ENCODE data around the gene MMP12. TPM values are rescaled to one million over a fixed set of nuclear protein-coding genes. Genes with fewer than 3 reads are reported as not detected.

The MMP12 gene
- total RNA-seq, 1 donor from 2014 or later, result not detected

- H3K4me3 Mint-ChIP-seq, result no peak overlapping the region
- no peaks in the 10 kb centered on the region for H3K9me3 Mint-ChIP-seq
- TF ChIP-seq CTCF (IDR thresholded peaks at IDR 0.05; ENCODE audit: unreplicated experiment), result no peak
- no peaks in the 10 kb centered on the region for H3K36me3 Mint-ChIP-seq
- peaks cover 10% of the 10 kb centered on the region for H3K27me3 Mint-ChIP-seq (ENCODE audit: low read depth)
- no peak for DNase-seq (ENCODE audit: low spot score in 2 of 2, unreplicated experiment in 2 of 2)
- no peak overlapping the region for H3K27ac Mint-ChIP-seq
- peaks cover 26% of the 10 kb centered on the region for H3K4me1 Mint-ChIP-seq
Measured at GRCh38 chr11:102846292-102846691, 28.5 kb downstream of the MMP12 start.

- Mint-ChIP-seq H3K27me3 (ENCODE audit: low read depth) (peaks cover 10% of the 10 kb centered on the region), H3K4me3 (no peak within 1 kb of the TSS), H3K9me3 (no peaks in the 10 kb centered on the region), H3K4me1 (peaks cover 18% of the 10 kb centered on the region), H3K27ac (no peak within 1 kb of the TSS), H3K36me3 (no peaks in the 10 kb centered on the region)
- no peak for TF ChIP-seq CTCF (IDR thresholded peaks at IDR 0.05; ENCODE audit: unreplicated experiment)
- DNase-seq (ENCODE audit: low spot score in 2 of 2, unreplicated experiment in 2 of 2), result no peak
Measured at GRCh38 chr11:102843489-102843888, 31.3 kb downstream of the MMP12 start, which contains the start of gene MMP3. Gene MMP3, minus strand, starts transcription at chr11:102843609. Its CDS starts 63 bp downstream, at chr11:102843546.

- Mint-ChIP-seq H3K36me3 (no peaks in the 10 kb centered on the region), H3K27me3 (ENCODE audit: low read depth) (peaks cover 10% of the 10 kb centered on the region), H3K9me3 (no peaks in the 10 kb centered on the region), H3K27ac (no peak overlapping the region), H3K4me1 (peaks cover 18% of the 10 kb centered on the region), H3K4me3 (no peak overlapping the region)
- no peak for TF ChIP-seq CTCF (IDR thresholded peaks at IDR 0.05; ENCODE audit: unreplicated experiment)
- DNase-seq (ENCODE audit: low spot score in 2 of 2, unreplicated experiment in 2 of 2), result no peak
Measured at GRCh38 chr11:102842930-102843329, 31.9 kb downstream of the MMP12 start.

GRCh38 chr11:102840018-102840417 is 34.8 kb downstream of the MMP12 start:
- peaks cover 10% of the 10 kb centered on the region for H3K27me3 Mint-ChIP-seq (ENCODE audit: low read depth)
- H3K27ac Mint-ChIP-seq, result peak overlapping the region; percentile 67
- no peak for DNase-seq (ENCODE audit: low spot score in 2 of 2, unreplicated experiment in 2 of 2)
- no peak for TF ChIP-seq CTCF (IDR thresholded peaks at IDR 0.05; ENCODE audit: unreplicated experiment)
- no peak overlapping the region for H3K4me3 Mint-ChIP-seq
- H3K9me3 Mint-ChIP-seq, result no peaks in the 10 kb centered on the region
- H3K4me1 Mint-ChIP-seq, result peaks cover 10% of the 10 kb centered on the region
- no peaks in the 10 kb centered on the region for H3K36me3 Mint-ChIP-seq

GRCh38 chr11:102837646-102838045 is 37.1 kb downstream of the MMP12 start:
- Mint-ChIP-seq H3K4me1 (peaks cover 10% of the 10 kb centered on the region), H3K36me3 (no peaks in the 10 kb centered on the region), H3K27me3 (ENCODE audit: low read depth) (no peaks in the 10 kb centered on the region), H3K9me3 (no peaks in the 10 kb centered on the region), H3K27ac (no peak overlapping the region), H3K4me3 (no peak overlapping the region)
- no peak for DNase-seq (ENCODE audit: low spot score in 2 of 2, unreplicated experiment in 2 of 2)
- TF ChIP-seq CTCF (IDR thresholded peaks at IDR 0.05; ENCODE audit: unreplicated experiment), result no peak

- DNase-seq (ENCODE audit: low spot score in 2 of 2, unreplicated experiment in 2 of 2), result no peak
- Mint-ChIP-seq H3K4me3 (no peak overlapping the region), H3K27me3 (ENCODE audit: low read depth) (no peaks in the 10 kb centered on the region), H3K4me1 (peaks cover 10% of the 10 kb centered on the region), H3K36me3 (no peaks in the 10 kb centered on the region), H3K27ac (no peak overlapping the region), H3K9me3 (no peaks in the 10 kb centered on the region)
- no peak for TF ChIP-seq CTCF (IDR thresholded peaks at IDR 0.05; ENCODE audit: unreplicated experiment)
Measured at GRCh38 chr11:102837156-102837555, 37.6 kb downstream of the MMP12 start.

Measured in mesothelial cell of epicardium (in vitro differentiated cells).